ENCODE measurements around the gene SLC1A7. TPM values are rescaled to one million over a fixed set of nuclear protein-coding genes. Genes with fewer than 3 reads are reported as not detected.

SLC1A7 gene
- total and polyA plus RNA-seq, 2 experiments from 2014 or later = not detected

GRCh38 chr1:53051676-53052075 is 90.8 kb downstream of the SLC1A7 start (continued):
- TF ChIP-seq, protein P1, sequence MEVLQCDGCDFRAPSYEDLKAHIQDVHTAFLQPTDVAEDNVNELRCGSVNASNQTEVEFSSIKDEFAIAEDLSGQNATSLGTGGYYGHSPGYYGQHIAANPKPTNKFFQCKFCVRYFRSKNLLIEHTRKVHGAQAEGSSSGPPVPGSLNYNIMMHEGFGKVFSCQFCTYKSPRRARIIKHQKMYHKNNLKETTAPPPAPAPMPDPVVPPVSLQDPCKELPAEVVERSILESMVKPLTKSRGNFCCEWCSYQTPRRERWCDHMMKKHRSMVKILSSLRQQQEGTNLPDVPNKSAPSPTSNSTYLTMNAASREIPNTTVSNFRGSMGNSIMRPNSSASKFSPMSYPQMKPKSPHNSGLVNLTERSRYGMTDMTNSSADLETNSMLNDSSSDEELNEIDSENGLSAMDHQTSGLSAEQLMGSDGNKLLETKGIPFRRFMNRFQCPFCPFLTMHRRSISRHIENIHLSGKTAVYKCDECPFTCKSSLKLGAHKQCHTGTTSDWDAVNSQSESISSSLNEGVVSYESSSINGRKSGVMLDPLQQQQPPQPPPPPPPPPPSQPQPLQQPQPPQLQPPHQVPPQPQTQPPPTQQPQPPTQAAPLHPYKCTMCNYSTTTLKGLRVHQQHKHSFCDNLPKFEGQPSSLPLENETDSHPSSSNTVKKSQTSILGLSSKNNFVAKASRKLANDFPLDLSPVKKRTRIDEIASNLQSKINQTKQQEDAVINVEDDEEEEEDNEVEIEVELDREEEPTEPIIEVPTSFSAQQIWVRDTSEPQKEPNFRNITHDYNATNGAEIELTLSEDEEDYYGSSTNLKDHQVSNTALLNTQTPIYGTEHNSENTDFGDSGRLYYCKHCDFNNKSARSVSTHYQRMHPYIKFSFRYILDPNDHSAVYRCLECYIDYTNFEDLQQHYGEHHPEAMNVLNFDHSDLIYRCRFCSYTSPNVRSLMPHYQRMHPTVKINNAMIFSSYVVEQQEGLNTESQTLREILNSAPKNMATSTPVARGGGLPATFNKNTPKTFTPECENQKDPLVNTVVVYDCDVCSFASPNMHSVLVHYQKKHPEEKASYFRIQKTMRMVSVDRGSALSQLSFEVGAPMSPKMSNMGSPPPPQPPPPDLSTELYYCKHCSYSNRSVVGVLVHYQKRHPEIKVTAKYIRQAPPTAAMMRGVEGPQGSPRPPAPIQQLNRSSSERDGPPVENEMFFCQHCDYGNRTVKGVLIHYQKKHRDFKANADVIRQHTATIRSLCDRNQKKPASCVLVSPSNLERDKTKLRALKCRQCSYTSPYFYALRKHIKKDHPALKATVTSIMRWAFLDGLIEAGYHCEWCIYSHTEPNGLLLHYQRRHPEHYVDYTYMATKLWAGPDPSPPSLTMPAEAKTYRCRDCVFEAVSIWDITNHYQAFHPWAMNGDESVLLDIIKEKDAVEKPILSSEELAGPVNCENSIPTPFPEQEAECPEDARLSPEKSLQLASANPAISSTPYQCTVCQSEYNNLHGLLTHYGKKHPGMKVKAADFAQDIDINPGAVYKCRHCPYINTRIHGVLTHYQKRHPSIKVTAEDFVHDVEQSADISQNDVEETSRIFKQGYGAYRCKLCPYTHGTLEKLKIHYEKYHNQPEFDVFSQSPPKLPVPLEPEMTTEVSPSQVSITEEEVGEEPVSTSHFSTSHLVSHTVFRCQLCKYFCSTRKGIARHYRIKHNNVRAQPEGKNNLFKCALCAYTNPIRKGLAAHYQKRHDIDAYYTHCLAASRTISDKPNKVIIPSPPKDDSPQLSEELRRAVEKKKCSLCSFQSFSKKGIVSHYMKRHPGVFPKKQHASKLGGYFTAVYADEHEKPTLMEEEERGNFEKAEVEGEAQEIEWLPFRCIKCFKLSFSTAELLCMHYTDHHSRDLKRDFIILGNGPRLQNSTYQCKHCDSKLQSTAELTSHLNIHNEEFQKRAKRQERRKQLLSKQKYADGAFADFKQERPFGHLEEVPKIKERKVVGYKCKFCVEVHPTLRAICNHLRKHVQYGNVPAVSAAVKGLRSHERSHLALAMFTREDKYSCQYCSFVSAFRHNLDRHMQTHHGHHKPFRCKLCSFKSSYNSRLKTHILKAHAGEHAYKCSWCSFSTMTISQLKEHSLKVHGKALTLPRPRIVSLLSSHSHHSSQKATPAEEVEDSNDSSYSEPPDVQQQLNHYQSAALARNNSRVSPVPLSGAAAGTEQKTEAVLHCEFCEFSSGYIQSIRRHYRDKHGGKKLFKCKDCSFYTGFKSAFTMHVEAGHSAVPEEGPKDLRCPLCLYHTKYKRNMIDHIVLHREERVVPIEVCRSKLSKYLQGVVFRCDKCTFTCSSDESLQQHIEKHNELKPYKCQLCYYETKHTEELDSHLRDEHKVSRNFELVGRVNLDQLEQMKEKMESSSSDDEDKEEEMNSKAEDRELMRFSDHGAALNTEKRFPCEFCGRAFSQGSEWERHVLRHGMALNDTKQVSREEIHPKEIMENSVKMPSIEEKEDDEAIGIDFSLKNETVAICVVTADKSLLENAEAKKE (CRISPR knock-in tag; IDR thresholded peaks at IDR 0.05) = no peak

GRCh38 chr1:53050310-53050709 is 92.1 kb downstream of the SLC1A7 start:
- peaks cover 27% of the 10 kb centered on the region for H3K4me1 ChIP-seq (ENCODE audit: insufficient read depth)
- no peaks in the 10 kb centered on the region for H3K36me3 ChIP-seq (ENCODE audit: insufficient read depth)

More at GRCh38 chr1:53050310-53050709, 92.1 kb downstream of the SLC1A7 start:
- no peaks in the 10 kb centered on the region for H3K9me2 ChIP-seq (ENCODE audit: insufficient read depth)
- TF ChIP-seq NANOG (IDR thresholded peaks at IDR 0.05; ENCODE audit: borderline replicate concordance) (no peak), CTCF (conservative IDR thresholded peaks at IDR 0.05; ENCODE audit: low read depth in 2 of 2) (no peak), EZH2phosphoT487 (IDR thresholded peaks at IDR 0.05; ENCODE audit: unreplicated experiment) (no peak), REST (IDR thresholded peaks at IDR 0.05; ENCODE audit: unreplicated experiment) (no peak), ETS1 (IDR thresholded peaks at IDR 0.05) (no peak), EZH2 (IDR thresholded peaks at IDR 0.05; ENCODE audit: low read depth, unreplicated experiment) (no peak), ZNF114 (CRISPR knock-in tag; IDR thresholded peaks at IDR 0.05) (no peak)
- no peak for DNase-seq (ENCODE audit: low spot score)
- ATAC-seq = no peak
- Mint-ChIP-seq H3K9me3 (no peaks in the 10 kb centered on the region), H3K4me3 (no peak overlapping the region), H3K27me3 (ENCODE audit: insufficient read depth, low read depth, poor library complexity) (no peaks in the 10 kb centered on the region), H3K4me1 (peaks cover 37% of the 10 kb centered on the region; the same call in 2 of the 3 replicates), H3K36me3 (ENCODE audit: low read depth) (no peaks in the 10 kb centered on the region), H3K27ac (no peak overlapping the region)
- H3K4me2 ChIP-seq = no peak overlapping the region
- H3K27ac ChIP-seq (ENCODE audit: low read depth) = peak overlapping the region; percentile 6; the same call in 1 of the 2 replicates
- no peak overlapping the region for H2AFZ ChIP-seq
- no peaks in the 10 kb centered on the region for H3K79me2 ChIP-seq (replicated peaks; ENCODE audit: insufficient read depth)
- H3K4me3 ChIP-seq = no peak overlapping the region
- H4K20me1 ChIP-seq (replicated peaks; ENCODE audit: insufficient read depth) = no peaks in the 10 kb centered on the region
- H3K27me3 ChIP-seq (ENCODE audit: insufficient read depth) = no peaks in the 10 kb centered on the region
- H3F3A ChIP-seq (replicated peaks; ENCODE audit: low read depth) = no peaks in the 10 kb centered on the region
